ENCODE results near the gene EIF4G2.

DNA sequence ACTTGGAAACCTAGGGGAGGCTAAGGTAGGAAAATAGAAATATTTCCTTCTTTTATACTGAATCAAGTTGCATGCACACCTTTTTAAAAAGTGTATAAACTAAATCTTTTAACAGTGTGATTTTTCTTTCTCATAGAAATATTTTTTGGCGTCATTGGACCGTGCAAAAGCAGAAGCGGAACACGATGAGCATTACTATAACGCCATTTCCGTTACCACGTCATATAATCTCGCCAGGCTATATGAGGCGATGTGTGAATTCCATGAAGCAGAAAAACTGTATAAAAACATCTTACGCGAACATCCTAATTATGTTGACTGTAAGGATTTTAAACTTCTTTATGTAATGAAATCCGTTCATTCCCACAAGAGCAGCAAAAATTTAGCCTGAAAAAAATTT, 44.3 kb downstream of the EIF4G2 start:
- TF ChIP-seq ELK1 (IDR thresholded peaks at IDR 0.05; ENCODE audit: low read depth, low read length) (no peak), RFX5 (IDR thresholded peaks at IDR 0.05; ENCODE audit: low read depth, low read length) (no peak)

All from GM12878 (cell line).